Natural killer cell (primary cell): ENCODE data around the gene CLDN10. TPM values are rescaled to one million over a fixed set of nuclear protein-coding genes. Genes with fewer than 3 reads are reported as not detected.

Experiments used
- ATAC-seq, 3 donors: fragments of 150-1000 bp in 2 of 3; fragments of 200-7000 bp in 1 of 3; cut with Tn5 transposase; 1 replicate in 1 of 3; 2 replicates in 2 of 3; pipeline ENCODE4 v1.10.0; 2021; ENCODE audit warnings: mild to moderate bottlenecking in 2 of 3, moderate library complexity in 2 of 3
- DNase-seq, 2 donors: peaks; one replicate each; pipeline versions ENCODE4 v3.0.0 to v3.0.0-alpha.2; 2013 to 2021; ENCODE audit warnings: mixed read lengths in 1 of 2
- H3K27ac ChIP-seq: one replicate; pipeline ENCODE4 v1.5.1; 2013; ENCODE audit warnings: mild to moderate bottlenecking, low read length
- H3K27me3 ChIP-seq: one replicate; pipeline ENCODE4 v1.6.1; 2013; ENCODE audit warnings: low read length; ENCODE audit not compliant: control insufficient read depth, insufficient read depth
- H3K36me3 ChIP-seq: one replicate; pipeline ENCODE4 v1.6.1; 2013; ENCODE audit warnings: low read length; ENCODE audit not compliant: control insufficient read depth, insufficient read depth
- H3K4me1 ChIP-seq: one replicate; pipeline ENCODE4 v1.6.1; 2013; ENCODE audit warnings: low read length; ENCODE audit not compliant: control insufficient read depth, insufficient read depth
- H3K4me3 ChIP-seq: one replicate; pipeline ENCODE4 v1.5.1; 2013; ENCODE audit warnings: low read length
- H3K9me3 ChIP-seq: one replicate; pipeline ENCODE4 v1.6.1; 2013; ENCODE audit warnings: low read length; ENCODE audit not compliant: control insufficient read depth, insufficient read depth
- H3K27ac Mint-ChIP-seq, 2 donors: one replicate each; pipeline ENCODE4 v1.8.0; 2022; ENCODE audit warnings: mild to moderate bottlenecking in 2 of 2, mixed read lengths in 2 of 2, moderate library complexity in 1 of 2
- H3K27me3 Mint-ChIP-seq, 2 donors: one replicate each; pipeline ENCODE4 v1.8.0; 2022; ENCODE audit warnings: low read depth in 2 of 2, mixed read lengths in 2 of 2
- H3K36me3 Mint-ChIP-seq: one replicate; pipeline ENCODE4 v1.8.0; 2022; ENCODE audit warnings: mixed read lengths
- H3K4me1 Mint-ChIP-seq, 2 donors: one replicate each; pipeline ENCODE4 v1.8.0; 2022; ENCODE audit warnings: mixed read lengths in 2 of 2
- H3K4me3 Mint-ChIP-seq: one replicate; pipeline ENCODE4 v1.8.0; 2022; ENCODE audit warnings: mild to moderate bottlenecking, moderate library complexity, mixed read lengths
- H3K9me3 Mint-ChIP-seq, 2 donors: one replicate each; pipeline ENCODE4 v1.8.0; 2022; ENCODE audit warnings: mixed read lengths in 2 of 2
- WGBS: methylation state at CpG from one replicate; pipeline ENCODE4 v1.1.7; 2013; ENCODE audit warnings: missing lambda C conversion rate; ENCODE audit not compliant: insufficient coverage; 5-methylcytosine and 5-hydroxymethylcytosine counted together
- intact Hi-C: fragments of 100-400 bp; cut with micrococcal nuclease; formaldehyde crosslinking; loops from one replicate; pipeline ENCODE4 v1.14.2; 2022
- total RNA-seq, 4 donors: library from RNA; stranded (reverse); fragments of 120-200 nt in 1 of 4; gene quantifications; one replicate each; pipeline versions ENCODE4 v1.2.3 to v1.2.4, GENCODE V29; 2013 to 2022
- TF ChIP-seq, protein P1 (sequence below): fragments of 200-600 bp; IDR thresholded peaks from one replicate; pipeline ENCODE4 v1.8.0; 2022; ENCODE audit warnings: antibody characterized with exemption

The CLDN10 gene
- total RNA-seq, 3 donors from 2014 or later (not counting 1 experiment from before 2014, with no cell fraction given): not detected

DNA sequence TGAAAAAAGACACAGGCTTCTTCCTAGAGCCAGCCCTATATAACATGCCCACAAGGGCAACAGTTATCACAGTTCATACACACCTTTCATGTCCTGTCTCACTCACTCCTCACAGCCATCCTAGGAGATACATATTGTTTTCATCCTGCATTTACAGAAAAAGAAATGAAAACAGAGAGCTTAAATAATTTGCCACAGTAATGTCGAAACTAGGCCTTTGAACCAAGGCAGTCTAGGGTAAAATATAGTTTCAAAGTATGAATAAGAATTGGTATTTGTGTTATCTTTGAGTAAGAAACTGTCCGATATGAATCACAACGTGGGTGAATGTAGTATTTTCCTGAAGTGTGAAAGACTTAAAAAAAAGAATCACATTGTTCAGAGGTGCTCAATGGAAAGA is 26.8 kb downstream of the CLDN10 start:
- intact Hi-C loops: no loop called here
- Mint-ChIP-seq H3K9me3 (no peaks in the 10 kb centered on the region), H3K4me1 (no peaks in the 10 kb centered on the region), H3K27me3 (no peaks in the 10 kb centered on the region), H3K4me3 (no peak overlapping the region), H3K27ac (no peak overlapping the region), H3K36me3 (no peaks in the 10 kb centered on the region)
- no peak overlapping the region for H3K4me3 ChIP-seq
- WGBS: 73% methylated on average over 3 of the region's 3 CpGs
- H3K4me1 ChIP-seq: no peaks in the 10 kb centered on the region
- no peaks in the 10 kb centered on the region for H3K36me3 ChIP-seq
- TF ChIP-seq, protein P1, sequence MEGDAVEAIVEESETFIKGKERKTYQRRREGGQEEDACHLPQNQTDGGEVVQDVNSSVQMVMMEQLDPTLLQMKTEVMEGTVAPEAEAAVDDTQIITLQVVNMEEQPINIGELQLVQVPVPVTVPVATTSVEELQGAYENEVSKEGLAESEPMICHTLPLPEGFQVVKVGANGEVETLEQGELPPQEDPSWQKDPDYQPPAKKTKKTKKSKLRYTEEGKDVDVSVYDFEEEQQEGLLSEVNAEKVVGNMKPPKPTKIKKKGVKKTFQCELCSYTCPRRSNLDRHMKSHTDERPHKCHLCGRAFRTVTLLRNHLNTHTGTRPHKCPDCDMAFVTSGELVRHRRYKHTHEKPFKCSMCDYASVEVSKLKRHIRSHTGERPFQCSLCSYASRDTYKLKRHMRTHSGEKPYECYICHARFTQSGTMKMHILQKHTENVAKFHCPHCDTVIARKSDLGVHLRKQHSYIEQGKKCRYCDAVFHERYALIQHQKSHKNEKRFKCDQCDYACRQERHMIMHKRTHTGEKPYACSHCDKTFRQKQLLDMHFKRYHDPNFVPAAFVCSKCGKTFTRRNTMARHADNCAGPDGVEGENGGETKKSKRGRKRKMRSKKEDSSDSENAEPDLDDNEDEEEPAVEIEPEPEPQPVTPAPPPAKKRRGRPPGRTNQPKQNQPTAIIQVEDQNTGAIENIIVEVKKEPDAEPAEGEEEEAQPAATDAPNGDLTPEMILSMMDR: no peak
- ATAC-seq (no peak), DNase-seq (no peak)
- H3K27me3 ChIP-seq: no peaks in the 10 kb centered on the region
- H3K9me3 ChIP-seq: no peaks in the 10 kb centered on the region
- no peak overlapping the region for H3K27ac ChIP-seq

DNA sequence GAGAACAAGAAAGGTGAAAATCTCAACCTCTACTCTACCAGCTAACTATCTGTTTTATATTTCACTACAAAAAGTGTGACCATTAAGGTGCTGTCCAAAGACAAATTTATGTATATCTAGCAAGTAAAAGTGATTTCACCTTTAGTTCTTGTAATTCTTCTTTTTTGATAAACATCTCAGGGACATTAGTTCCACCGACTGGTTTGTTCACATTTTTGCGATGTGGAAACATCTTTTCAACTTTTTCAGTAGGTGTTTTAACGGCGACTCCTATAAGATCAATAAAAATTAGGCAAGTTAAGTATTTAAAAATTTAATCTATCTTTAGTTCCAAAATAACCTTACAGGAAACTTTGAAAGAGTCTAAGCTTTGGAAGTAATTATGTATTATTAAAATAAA is 33.3 kb downstream of the CLDN10 start:
- Histone ChIP-seq H3K4me3 (no peak overlapping the region), H3K9me3 (no peaks in the 10 kb centered on the region), H3K36me3 (no peaks in the 10 kb centered on the region), H3K4me1 (no peaks in the 10 kb centered on the region), H3K27me3 (no peaks in the 10 kb centered on the region), H3K27ac (no peak overlapping the region)
- peaks cover 3 to 7% of the 10 kb centered on the region in 2 donors for H3K27me3 Mint-ChIP-seq
- DNase-seq (no peak), ATAC-seq (no peak)
- intact Hi-C loops: no loop called here
- 100% methylated on average over 2 of the region's 4 CpGs for WGBS
- H3K27ac Mint-ChIP-seq: no peak overlapping the region
- no peak overlapping the region for H3K4me3 Mint-ChIP-seq
- TF ChIP-seq, protein P1: no peak
- H3K36me3 Mint-ChIP-seq: no peaks in the 10 kb centered on the region
- no peaks in the 10 kb centered on the region for H3K4me1 Mint-ChIP-seq
- no peaks in the 10 kb centered on the region for H3K9me3 Mint-ChIP-seq

DNA sequence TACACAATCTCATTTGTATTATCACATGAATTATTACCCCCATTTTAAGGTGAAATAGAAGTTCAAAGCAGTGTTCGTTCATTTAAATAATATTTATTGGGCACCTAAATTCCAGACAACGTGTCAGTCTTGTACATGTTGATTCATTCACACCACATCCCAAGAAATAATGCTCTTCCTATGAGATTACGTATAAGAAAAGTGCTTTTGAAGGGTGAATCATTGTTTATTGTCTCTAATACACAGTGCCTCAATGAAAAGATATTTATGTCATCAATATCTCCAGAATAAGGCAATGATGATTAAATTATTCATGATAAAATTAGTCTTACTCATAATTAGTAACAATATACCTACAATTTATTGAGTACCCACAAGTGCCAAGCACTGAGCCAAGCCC is 35.6 kb downstream of the CLDN10 start:
- Mint-ChIP-seq H3K36me3 (no peaks in the 10 kb centered on the region), H3K4me3 (no peak overlapping the region), H3K4me1 (no peaks in the 10 kb centered on the region), H3K27ac (no peak overlapping the region), H3K27me3 (peaks cover 7 to 24% of the 10 kb centered on the region in 2 donors), H3K9me3 (no peaks in the 10 kb centered on the region)
- Histone ChIP-seq H3K27ac (no peak overlapping the region), H3K4me1 (no peaks in the 10 kb centered on the region), H3K9me3 (no peaks in the 10 kb centered on the region), H3K4me3 (no peak overlapping the region), H3K36me3 (no peaks in the 10 kb centered on the region), H3K27me3 (no peaks in the 10 kb centered on the region)
- TF ChIP-seq, protein P1: no peak
- no CpG with 5 or more reads among the region's 3 CpGs for whole genome bisulfite sequencing
- intact Hi-C loops: no loop called here
- ATAC-seq (no peak), DNase-seq (no peak)

DNA sequence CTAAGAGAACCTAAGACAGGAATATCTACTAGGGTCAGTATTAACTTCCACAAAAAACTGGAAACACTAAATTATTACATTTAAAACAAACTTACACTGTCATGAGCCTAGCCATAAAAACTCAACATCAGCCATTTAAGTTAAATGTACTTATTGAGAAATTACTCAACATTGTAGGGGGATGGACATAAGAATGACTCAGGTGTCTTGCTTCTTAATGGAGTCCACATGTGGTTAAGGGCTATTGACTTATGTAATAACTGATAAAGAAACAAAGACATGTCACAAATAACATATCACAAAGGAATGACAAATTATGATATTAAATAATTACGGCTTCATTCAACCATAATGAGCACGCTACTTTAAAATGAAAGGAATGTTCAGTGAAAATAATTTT is 36.2 kb downstream of the CLDN10 start:
- WGBS: no CpG with 5 or more reads among the region's 2 CpGs
- Histone ChIP-seq H3K27ac (no peak overlapping the region), H3K27me3 (no peaks in the 10 kb centered on the region), H3K4me1 (no peaks in the 10 kb centered on the region), H3K4me3 (no peak overlapping the region), H3K36me3 (no peaks in the 10 kb centered on the region), H3K9me3 (no peaks in the 10 kb centered on the region)
- intact Hi-C loops: no loop called here
- DNase-seq (no peak), ATAC-seq (no peak)
- TF ChIP-seq, protein P1: no peak
- H3K27ac Mint-ChIP-seq: no peak overlapping the region
- no peak overlapping the region for H3K4me3 Mint-ChIP-seq
- peaks cover 7 to 24% of the 10 kb centered on the region in 2 donors for H3K27me3 Mint-ChIP-seq
- H3K9me3 Mint-ChIP-seq: no peaks in the 10 kb centered on the region
- H3K4me1 Mint-ChIP-seq: no peaks in the 10 kb centered on the region
- no peaks in the 10 kb centered on the region for H3K36me3 Mint-ChIP-seq
